K562 (cell line): ENCODE results near the gene YARS1. TPM values are rescaled to one million over a fixed set of nuclear protein-coding genes. Genes with fewer than 3 reads are reported as not detected.
A peak's percentile ranks its signal among the peaks of the same experiment; 100 is the strongest.

Source experiments
- KLF16 ChIP-seq: IDR thresholded peaks from 2 replicates; pipeline ENCODE4 v1.6.1; 2016; ENCODE audit warnings: antibody characterized with exemption
- KLF6 ChIP-seq: fragments of 250-450 bp; sonication (Bioruptor Pico); IDR thresholded peaks from 2 replicates; pipeline ENCODE4 v1.4.0; 2020; ENCODE audit warnings: mild to moderate bottlenecking, moderate library complexity, borderline replicate concordance
- NR2C1 ChIP-seq, 2 experiments: fragments of 450-650 bp; IDR thresholded peaks; 2 replicates each; pipeline ENCODE4 v1.6.1; 2017; ENCODE audit warnings: mild to moderate bottlenecking in 2 of 2, antibody characterized with exemption in 1 of 2, inconsistent platforms in 1 of 2, missing compliant biosample characterization in 1 of 2, missing genetic modification characterization in 1 of 2
- NR2C2 ChIP-seq, 2 experiments: fragments of 200-800 bp in 1 of 2; sonication (Bioruptor generic) in 1 of 2; sonication (generic) in 1 of 2; formaldehyde crosslinking in 1 of 2; IDR thresholded peaks; 2 replicates each; pipeline versions ENCODE4 v1.6.1 to v1.8.0; 2016 to 2022; ENCODE audit warnings: mild to moderate bottlenecking in 1 of 2, missing compliant biosample characterization in 1 of 2, missing genetic modification characterization in 1 of 2, missing genetic modification reagents in 1 of 2
- SIN3A ChIP-seq, 2 experiments: fragments of 150-350 bp in 1 of 2; IDR thresholded peaks; 2 replicates each; pipeline ENCODE4 v1.6.1; 2011 to 2016; ENCODE audit warnings: borderline replicate concordance in 2 of 2, low read depth in 2 of 2, low read length in 2 of 2, mild to moderate bottlenecking in 2 of 2, moderate library complexity in 2 of 2; ENCODE audit not compliant: control insufficient read depth in 1 of 2
- ZKSCAN1 ChIP-seq: fragments of 150-350 bp; IDR thresholded peaks from 2 replicates; pipeline ENCODE4 v1.6.1; 2016; ENCODE audit warnings: low read depth, low read length
- polyA plus RNA-seq, 8 experiments: library from polyadenylated mRNA; depleted of rRNA in 4 of 8; stranded (reverse) in 5 of 8; unstranded in 3 of 8; fragments of >200 nt; fragmentation: Nextera tagmentation in 2 of 8; fragmentation: Illumina TruSeq in 1 of 8; extraction: Ambion mirVana in 2 of 8; extraction: Trizol in 1 of 8; gene quantifications; 2 replicates each; pipeline versions ENCODE4 v1.2.1 to v1.2.3, GENCODE V29; 2011 to 2014; ENCODE audit warnings: inconsistent platforms in 1 of 8, missing spikeins in 1 of 8
- total RNA-seq, 7 experiments: library from RNA; depleted of rRNA in 6 of 7; stranded (reverse); fragments of >200 nt in 6 of 7; fragmentation: Illumina TruSeq in 2 of 7; extraction: Trizol in 2 of 7; gene quantifications; 2 replicates each; pipeline versions ENCODE4 v1.2.1 to v1.2.3, GENCODE V29; 2011 to 2021; ENCODE audit warnings: low replicate concordance in 1 of 7
- TF ChIP-seq, protein P1 (sequence below): sonication (generic); formaldehyde crosslinking; IDR thresholded peaks from 2 replicates; pipeline ENCODE4 v1.8.0; 2022; ENCODE audit warnings: missing genetic modification reagents, mild to moderate bottlenecking, moderate library complexity, borderline replicate concordance
- TF ChIP-seq, protein P2 (sequence below), 2 experiments: fragments of 450-650 bp in 1 of 2; sonication (generic) in 1 of 2; formaldehyde crosslinking in 1 of 2; IDR thresholded peaks; 2 replicates each; pipeline versions ENCODE4 v1.7.1 to v1.9.0; 2016 to 2022; ENCODE audit warnings: inconsistent platforms in 1 of 2, mild to moderate bottlenecking in 1 of 2, missing genetic modification reagents in 1 of 2
- TF ChIP-seq, protein P3 (sequence below): fragments of 250-450 bp; sonication (Bioruptor Pico); IDR thresholded peaks from 2 replicates; pipeline ENCODE4 v1.5.0; 2021; ENCODE audit warnings: mild to moderate bottlenecking, moderate library complexity
- TF ChIP-seq, protein P4 (sequence below): fragments of 250-450 bp; sonication (Bioruptor Pico); IDR thresholded peaks from 2 replicates; pipeline ENCODE4 v1.8.0; 2021; ENCODE audit warnings: moderate library complexity, mild to moderate bottlenecking, inconsistent platforms

The YARS1 gene
- total and polyA plus RNA-seq, 9 of the 15 experiments (the other 6 are each of a cell fraction or from before 2014, with no cell fraction given), result 66.2 to 336 (median 201) TPM

DNA sequence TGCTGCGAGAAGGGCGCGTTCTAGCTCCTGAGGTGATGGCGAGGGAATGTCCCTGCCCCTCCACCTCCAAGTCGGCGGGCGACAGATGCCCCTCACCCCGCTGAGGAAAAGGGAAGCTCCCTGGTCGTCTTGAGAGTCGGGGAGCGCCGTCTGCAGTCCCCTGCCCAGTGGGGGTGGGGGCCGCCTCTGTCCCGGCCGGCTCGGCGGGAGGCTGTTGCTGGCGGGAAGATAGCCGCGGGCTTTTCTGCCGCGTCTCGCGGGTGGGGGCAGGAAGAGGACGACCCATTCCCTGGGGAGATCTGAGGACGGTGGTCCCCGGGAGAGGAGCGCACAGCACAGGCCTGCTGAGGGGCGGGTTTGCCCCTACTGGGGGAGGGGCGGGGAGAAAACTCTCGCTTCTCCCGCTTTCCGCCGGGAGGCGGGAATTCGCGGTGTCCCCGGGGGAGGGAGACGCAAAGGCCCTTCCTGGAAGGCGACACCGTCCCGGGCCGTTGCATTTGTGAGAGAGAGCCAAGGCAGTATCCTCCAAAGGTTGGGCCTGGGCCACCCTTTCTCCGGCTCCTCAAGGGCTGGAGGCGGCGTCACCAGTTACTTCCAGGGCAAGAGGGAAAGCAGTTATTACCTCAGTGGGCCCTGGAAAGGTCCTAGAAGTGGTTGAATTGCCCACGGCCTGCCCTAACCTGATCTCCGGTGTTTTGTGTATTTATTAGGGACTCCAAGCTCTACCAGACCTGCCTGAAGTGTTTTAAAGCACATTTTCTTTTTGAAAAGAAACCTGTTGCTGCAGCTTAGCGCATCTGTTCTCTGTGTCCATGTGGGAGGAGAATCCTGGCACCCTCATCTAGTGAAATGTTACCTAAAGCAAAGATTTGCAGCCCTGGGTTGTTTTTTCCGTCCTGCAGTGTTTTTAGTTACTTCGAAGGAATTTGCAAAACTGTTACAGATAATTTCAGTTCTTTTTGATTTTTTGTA lies 943 bp upstream of the YARS1 start (continued):
- TF ChIP-seq NR2C2 (CRISPR knock-in tag; IDR thresholded peaks at IDR 0.05), result no peak
- no peak; the same call in 1 of the 2 replicates for TF ChIP-seq NR2C2 (tag; IDR thresholded peaks at IDR 0.05)
- TF ChIP-seq, protein P1, sequence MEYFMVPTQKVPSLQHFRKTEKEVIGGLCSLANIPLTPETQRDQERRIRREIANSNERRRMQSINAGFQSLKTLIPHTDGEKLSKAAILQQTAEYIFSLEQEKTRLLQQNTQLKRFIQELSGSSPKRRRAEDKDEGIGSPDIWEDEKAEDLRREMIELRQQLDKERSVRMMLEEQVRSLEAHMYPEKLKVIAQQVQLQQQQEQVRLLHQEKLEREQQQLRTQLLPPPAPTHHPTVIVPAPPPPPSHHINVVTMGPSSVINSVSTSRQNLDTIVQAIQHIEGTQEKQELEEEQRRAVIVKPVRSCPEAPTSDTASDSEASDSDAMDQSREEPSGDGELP (CRISPR knock-in tag), result no peak
- TF ChIP-seq, protein P2, sequence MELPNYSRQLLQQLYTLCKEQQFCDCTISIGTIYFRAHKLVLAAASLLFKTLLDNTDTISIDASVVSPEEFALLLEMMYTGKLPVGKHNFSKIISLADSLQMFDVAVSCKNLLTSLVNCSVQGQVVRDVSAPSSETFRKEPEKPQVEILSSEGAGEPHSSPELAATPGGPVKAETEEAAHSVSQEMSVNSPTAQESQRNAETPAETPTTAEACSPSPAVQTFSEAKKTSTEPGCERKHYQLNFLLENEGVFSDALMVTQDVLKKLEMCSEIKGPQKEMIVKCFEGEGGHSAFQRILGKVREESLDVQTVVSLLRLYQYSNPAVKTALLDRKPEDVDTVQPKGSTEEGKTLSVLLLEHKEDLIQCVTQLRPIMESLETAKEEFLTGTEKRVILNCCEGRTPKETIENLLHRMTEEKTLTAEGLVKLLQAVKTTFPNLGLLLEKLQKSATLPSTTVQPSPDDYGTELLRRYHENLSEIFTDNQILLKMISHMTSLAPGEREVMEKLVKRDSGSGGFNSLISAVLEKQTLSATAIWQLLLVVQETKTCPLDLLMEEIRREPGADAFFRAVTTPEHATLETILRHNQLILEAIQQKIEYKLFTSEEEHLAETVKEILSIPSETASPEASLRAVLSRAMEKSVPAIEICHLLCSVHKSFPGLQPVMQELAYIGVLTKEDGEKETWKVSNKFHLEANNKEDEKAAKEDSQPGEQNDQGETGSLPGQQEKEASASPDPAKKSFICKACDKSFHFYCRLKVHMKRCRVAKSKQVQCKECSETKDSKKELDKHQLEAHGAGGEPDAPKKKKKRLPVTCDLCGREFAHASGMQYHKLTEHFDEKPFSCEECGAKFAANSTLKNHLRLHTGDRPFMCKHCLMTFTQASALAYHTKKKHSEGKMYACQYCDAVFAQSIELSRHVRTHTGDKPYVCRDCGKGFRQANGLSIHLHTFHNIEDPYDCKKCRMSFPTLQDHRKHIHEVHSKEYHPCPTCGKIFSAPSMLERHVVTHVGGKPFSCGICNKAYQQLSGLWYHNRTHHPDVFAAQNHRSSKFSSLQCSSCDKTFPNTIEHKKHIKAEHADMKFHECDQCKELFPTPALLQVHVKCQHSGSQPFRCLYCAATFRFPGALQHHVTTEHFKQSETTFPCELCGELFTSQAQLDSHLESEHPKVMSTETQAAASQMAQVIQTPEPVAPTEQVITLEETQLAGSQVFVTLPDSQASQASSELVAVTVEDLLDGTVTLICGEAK (IDR thresholded peaks at IDR 0.05), result no peak
- TF ChIP-seq, protein P2 (CRISPR knock-in tag; IDR thresholded peaks at IDR 0.05), result no peak
- no peak; the same call in 1 of the 2 replicates for TF ChIP-seq ZKSCAN1
- peak in 1 of 2 experiments; percentile 10; a peak in 1 of 4 replicates for TF ChIP-seq SIN3A (IDR thresholded peaks at IDR 0.05; ENCODE audit: borderline replicate concordance in 2 of 2, control insufficient read depth in 1 of 2, low read depth in 2 of 2, low read length in 2 of 2)
- no peak for TF ChIP-seq KLF6 (CRISPR knock-in tag)
- TF ChIP-seq NR2C1 (IDR thresholded peaks at IDR 0.05), result no peak
- no peak; the same call in 1 of the 2 replicates for TF ChIP-seq NR2C1 (tag; IDR thresholded peaks at IDR 0.05)
- TF ChIP-seq KLF16, result no peak
- TF ChIP-seq, protein P3, sequence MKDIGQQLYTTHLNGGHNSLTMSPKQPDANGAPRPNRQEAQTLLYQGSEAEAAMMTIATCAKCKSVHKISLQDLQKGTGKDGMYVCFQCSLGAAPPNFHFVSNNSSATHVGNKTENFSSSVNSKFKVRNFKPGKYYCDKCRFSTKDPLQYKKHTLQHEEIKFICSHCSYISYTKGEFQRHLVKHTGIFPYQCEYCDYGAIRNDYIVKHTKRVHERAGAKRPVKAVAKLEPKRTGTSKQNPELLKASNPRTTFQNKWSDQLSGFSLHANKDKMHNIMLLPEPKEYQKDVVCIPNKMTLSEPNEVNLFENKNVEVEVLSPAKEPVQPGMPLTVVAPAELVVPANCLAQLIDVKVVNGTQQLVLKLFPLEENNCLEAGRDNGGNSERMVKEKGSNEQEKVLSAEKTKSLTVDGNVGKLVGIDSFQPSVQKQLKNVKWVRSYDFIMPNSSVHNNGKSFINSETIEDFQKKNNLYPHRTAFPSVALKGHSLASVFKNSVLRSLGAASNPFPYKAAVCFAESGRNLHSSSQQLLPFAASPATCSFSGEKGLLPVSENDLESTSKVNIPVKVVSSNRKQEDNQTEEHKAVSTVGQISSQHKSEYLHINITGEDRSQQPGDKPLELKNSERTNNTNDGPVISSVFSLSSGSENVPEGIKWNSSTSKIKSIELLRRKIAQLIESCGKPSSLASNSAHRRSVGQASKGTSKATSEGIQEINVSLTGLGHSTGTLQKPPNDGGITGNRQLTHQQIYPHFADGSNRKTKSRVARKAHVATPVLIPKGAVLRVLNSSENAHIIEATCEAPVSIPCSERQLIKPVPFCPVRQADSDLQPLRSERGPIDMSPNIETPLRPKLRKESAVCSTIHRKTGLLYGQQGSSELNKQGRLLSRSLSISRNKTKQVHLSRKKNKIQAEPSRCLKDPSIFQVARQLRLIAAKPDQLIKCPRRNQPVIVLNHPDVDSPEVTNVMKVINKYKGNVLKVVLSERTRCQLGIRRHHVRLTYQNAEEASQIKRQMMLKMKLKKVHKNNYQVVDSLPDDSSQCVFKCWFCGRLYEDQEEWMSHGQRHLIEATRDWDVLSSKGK, result no peak
- TF ChIP-seq, protein P4, sequence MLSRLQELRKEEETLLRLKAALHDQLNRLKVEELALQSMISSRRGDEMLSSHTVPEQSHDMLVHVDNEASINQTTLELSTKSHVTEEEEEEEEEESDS (CRISPR knock-in tag), result no peak
